GM23248 (cell line): ENCODE measurements around the gene INTS2. TPM values are rescaled to one million over a fixed set of nuclear protein-coding genes. Genes with fewer than 3 reads are reported as not detected.

Source experiments
- DNase-seq: peaks from one replicate; pipeline ENCODE4 v3.0.0-alpha.2; 2015
- H2AFZ ChIP-seq: fragments of 200-600 bp; sonication (generic); 2 replicates; pipeline ENCODE4 v1.6.1; 2016; ENCODE audit warnings: antibody characterized with exemption
- H3F3A ChIP-seq: fragments of 200-600 bp; sonication (generic); 2 replicates; pipeline ENCODE4 v1.6.1; 2016; ENCODE audit warnings: mild to moderate bottlenecking, antibody characterized with exemption, mixed run types; ENCODE audit not compliant: insufficient read depth
- H3K27ac ChIP-seq: fragments of 200-600 bp; sonication (generic); 2 replicates; pipeline ENCODE4 v1.5.1; 2016; ENCODE audit warnings: mild to moderate bottlenecking
- H3K27me3 ChIP-seq: fragments of 200-600 bp; sonication (generic); replicated peaks from 2 replicates; pipeline ENCODE4 v1.6.1; 2016; ENCODE audit warnings: mild to moderate bottlenecking; ENCODE audit not compliant: insufficient read depth
- H3K36me3 ChIP-seq: fragments of 200-600 bp; sonication (generic); 2 replicates; pipeline ENCODE4 v1.6.1; 2016; ENCODE audit warnings: low read depth, mild to moderate bottlenecking
- H3K4me1 ChIP-seq: fragments of 200-600 bp; sonication (generic); 2 replicates; pipeline ENCODE4 v1.6.1; 2016; ENCODE audit warnings: mild to moderate bottlenecking; ENCODE audit not compliant: insufficient read depth
- H3K4me2 ChIP-seq: fragments of 200-600 bp; sonication (generic); one replicate; pipeline ENCODE4 v1.6.1; 2016; ENCODE audit warnings: mild to moderate bottlenecking; ENCODE audit not compliant: unreplicated experiment
- H3K4me3 ChIP-seq: fragments of 200-600 bp; sonication (generic); 2 replicates; pipeline ENCODE4 v1.5.1; 2016; ENCODE audit warnings: mild to moderate bottlenecking
- H3K79me2 ChIP-seq: fragments of 200-600 bp; sonication (generic); 2 replicates; pipeline ENCODE4 v1.6.1; 2016; ENCODE audit warnings: mild to moderate bottlenecking; ENCODE audit not compliant: insufficient read depth
- H3K9ac ChIP-seq: fragments of 200-600 bp; sonication (generic); 2 replicates; pipeline ENCODE4 v1.6.1; 2016; ENCODE audit warnings: mild to moderate bottlenecking
- H3K9me2 ChIP-seq: fragments of 200-600 bp; sonication (generic); 2 replicates; pipeline ENCODE4 v1.6.1; 2016; ENCODE audit warnings: mixed run types, mild to moderate bottlenecking, moderate library complexity; ENCODE audit not compliant: insufficient read depth
- H3K9me3 ChIP-seq: fragments of 200-600 bp; sonication (generic); one replicate; pipeline ENCODE4 v1.6.1; 2017; ENCODE audit warnings: low read depth
- H4K20me1 ChIP-seq: fragments of 200-600 bp; sonication (generic); 2 replicates; pipeline ENCODE4 v1.6.0; 2016; ENCODE audit not compliant: insufficient read depth
- EZH2 ChIP-seq: fragments of 200-600 bp; sonication (generic); IDR thresholded peaks from 2 replicates; pipeline ENCODE4 v1.6.1; 2018; ENCODE audit warnings: antibody characterized with exemption, mild to moderate bottlenecking; ENCODE audit not compliant: insufficient read depth, poor library complexity, severe bottlenecking
- EZH2phosphoT487 ChIP-seq: fragments of 200-600 bp; sonication (generic); IDR thresholded peaks from 2 replicates; pipeline ENCODE4 v1.6.1; 2018; ENCODE audit warnings: antibody characterized with exemption, moderate library complexity, mild to moderate bottlenecking, low read depth; ENCODE audit not compliant: insufficient read depth
- WGBS, 2 experiments: methylation state at CpG; one replicate each; pipeline ENCODE4 v1.1.6; 2015 to 2017; ENCODE audit warnings: low lambda C conversion rate in 2 of 2, low coverage in 1 of 2; ENCODE audit errors: missing lambda C conversion rate in 2 of 2; 5-methylcytosine and 5-hydroxymethylcytosine counted together
- in situ Hi-C: fragments of 300-500 bp; cut with MboI; formaldehyde crosslinking; loops from 2 replicates; pipeline ENCODE4 v1.15.0; 2020
- polyA plus RNA-seq: library from polyadenylated mRNA; unstranded; fragments of >200 nt; fragmentation: Nextera tagmentation; extraction: Ambion mirVana; gene quantifications from 2 replicates; pipeline ENCODE4 v1.2.1, GENCODE V29; 2016
- total RNA-seq: library from RNA; depleted of rRNA; stranded (reverse); fragments of >200 nt; shearing (Covaris generic); gene quantifications from 2 replicates; pipeline ENCODE4 v1.2.3, GENCODE V29; 2014

Gene INTS2
- total and polyA plus RNA-seq, 2 experiments from 2014 or later = 3.2 to 7.8 TPM

DNA sequence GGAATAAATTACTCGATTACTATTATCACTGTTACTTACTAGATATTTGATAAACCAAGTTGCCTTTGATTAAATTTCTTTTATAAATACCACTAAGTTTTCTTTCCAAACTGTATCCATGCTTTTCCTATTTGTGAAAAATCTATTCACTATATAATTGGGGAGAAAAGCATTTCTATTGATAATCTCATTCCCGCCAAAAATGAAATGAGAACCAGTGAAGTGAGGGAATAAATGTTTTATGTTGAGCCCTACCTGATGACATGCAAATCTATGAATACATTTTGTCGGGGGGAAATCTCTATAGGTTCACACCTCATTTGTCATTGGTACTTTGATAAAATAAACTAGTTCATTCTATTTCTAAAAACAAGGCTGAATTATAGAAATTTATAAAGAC, 80.1 kb downstream of the INTS2 start:
- H3K4me2 ChIP-seq = no peak overlapping the region
- no peak overlapping the region for H3K4me3 ChIP-seq
- H3K9me2 ChIP-seq = no peaks in the 10 kb centered on the region
- no peak for DNase-seq
- no peaks in the 10 kb centered on the region for H3K79me2 ChIP-seq
- no peaks in the 10 kb centered on the region for H4K20me1 ChIP-seq
- 93 to 97% methylated on average over 3 of the region's 3 CpGs for WGBS, 2 experiments
- H3K27me3 ChIP-seq = no peaks in the 10 kb centered on the region
- in situ Hi-C loops = loop anchor here (25.0 kb wide), 1 partner anchor 410 kb away; no protein-coding TSS in a partner anchor
- no peaks in the 10 kb centered on the region for H3K36me3 ChIP-seq
- H3K9me3 ChIP-seq = no peaks in the 10 kb centered on the region
- H3K9ac ChIP-seq = no peak overlapping the region
- TF ChIP-seq EZH2phosphoT487 (no peak), EZH2 (no peak)
- H2AFZ ChIP-seq = no peak overlapping the region
- H3F3A ChIP-seq = no peaks in the 10 kb centered on the region
- H3K4me1 ChIP-seq = no peaks in the 10 kb centered on the region
- no peak overlapping the region for H3K27ac ChIP-seq

DNA sequence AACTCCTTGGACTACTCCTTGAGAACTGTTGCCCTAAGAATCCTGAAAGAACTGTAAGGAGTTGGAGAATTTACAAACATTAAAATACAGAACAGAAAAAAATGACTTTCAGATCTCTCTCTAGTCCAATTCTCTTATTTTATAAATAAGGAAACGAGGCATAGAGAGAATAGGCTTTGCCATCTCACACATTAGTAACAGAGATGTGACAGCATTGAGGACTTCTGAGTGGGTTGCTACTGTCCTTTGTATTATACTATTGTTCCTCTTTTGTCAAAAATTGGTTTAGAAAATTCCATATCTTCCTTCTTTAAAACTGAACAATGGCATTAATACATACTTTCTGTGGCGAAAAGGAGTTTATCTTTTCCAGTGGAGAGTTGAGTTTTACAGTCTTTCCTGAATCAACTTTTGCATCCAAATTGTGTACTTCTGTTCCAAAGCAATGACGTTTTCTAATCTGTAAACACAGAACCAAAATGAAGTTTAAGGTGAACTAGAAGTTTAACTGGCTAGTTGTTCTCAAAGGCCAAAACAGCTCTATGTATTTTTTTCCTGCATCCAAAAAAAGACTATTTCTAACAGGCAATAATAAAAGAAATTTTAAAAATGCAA, 80.9 kb downstream of the INTS2 start:
- in situ Hi-C loops = loop anchor here (25.0 kb wide), 1 partner anchor 410 kb away; no protein-coding TSS in a partner anchor

GRCh38 chr17:61846088-61846487, 81.7 kb downstream of the INTS2 start:
- in situ Hi-C loops = loop anchor here (25.0 kb wide), 1 partner anchor 409 kb away; no protein-coding TSS in a partner anchor
- Histone ChIP-seq H3F3A (no peaks in the 10 kb centered on the region), H3K4me3 (no peak overlapping the region), H3K4me1 (no peaks in the 10 kb centered on the region), H3K4me2 (no peak overlapping the region), H3K9me3 (no peaks in the 10 kb centered on the region), H3K36me3 (no peaks in the 10 kb centered on the region), H3K27me3 (no peaks in the 10 kb centered on the region), H3K27ac (no peak overlapping the region), H4K20me1 (no peaks in the 10 kb centered on the region), H3K9me2 (no peaks in the 10 kb centered on the region), H2AFZ (no peak overlapping the region), H3K9ac (no peak overlapping the region), H3K79me2 (no peaks in the 10 kb centered on the region)
- TF ChIP-seq EZH2 (no peak), EZH2phosphoT487 (no peak)
- no peak for DNase-seq
- 96 to 98% methylated on average over 8 of the region's 8 CpGs for WGBS, 2 experiments

More for the DNA sequence above, 80.9 kb downstream of the INTS2 start:
- no peak for TF ChIP-seq EZH2phosphoT487
- TF ChIP-seq EZH2 = no peak
- 99% methylated on average over 3 of the region's 3 CpGs for whole genome bisulfite sequencing, 2 experiments
- Histone ChIP-seq H3K27me3 (no peaks in the 10 kb centered on the region), H3K4me2 (no peak overlapping the region), H3K27ac (no peak overlapping the region), H3K4me3 (no peak overlapping the region), H3K9me3 (no peaks in the 10 kb centered on the region), H3K36me3 (no peaks in the 10 kb centered on the region), H3F3A (no peaks in the 10 kb centered on the region), H2AFZ (no peak overlapping the region), H4K20me1 (no peaks in the 10 kb centered on the region), H3K9me2 (no peaks in the 10 kb centered on the region), H3K9ac (no peak overlapping the region), H3K79me2 (no peaks in the 10 kb centered on the region), H3K4me1 (no peaks in the 10 kb centered on the region)
- DNase-seq = no peak

DNA sequence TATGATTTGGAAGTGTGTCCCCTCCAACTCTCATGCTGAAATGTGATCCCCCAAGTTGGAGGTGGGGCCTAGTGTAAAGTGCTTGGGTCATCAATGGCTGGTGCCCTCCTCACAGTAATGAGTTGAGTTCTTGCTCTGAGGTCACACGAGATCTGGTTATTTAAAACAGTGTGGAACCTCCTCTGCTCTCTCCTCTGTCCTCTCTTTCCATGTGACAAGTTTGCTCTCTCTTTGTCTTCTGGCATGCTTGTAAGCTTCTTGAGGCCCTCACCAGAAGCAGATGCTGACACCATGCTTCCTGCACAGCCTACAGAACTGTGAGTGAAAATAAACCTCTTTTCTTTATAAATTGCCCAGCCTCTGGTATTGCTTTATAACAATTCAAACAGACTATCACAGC, 84.3 kb downstream of the INTS2 start:
- Histone ChIP-seq H3K9me2 (no peaks in the 10 kb centered on the region), H3F3A (no peaks in the 10 kb centered on the region), H2AFZ (no peak overlapping the region), H3K9ac (no peak overlapping the region), H3K27me3 (no peaks in the 10 kb centered on the region), H3K9me3 (no peaks in the 10 kb centered on the region), H3K4me1 (no peaks in the 10 kb centered on the region), H3K27ac (no peak overlapping the region), H3K4me2 (no peak overlapping the region), H3K36me3 (no peaks in the 10 kb centered on the region), H4K20me1 (no peaks in the 10 kb centered on the region), H3K79me2 (no peaks in the 10 kb centered on the region), H3K4me3 (no peak overlapping the region)
- no peak for DNase-seq
- in situ Hi-C loops = loop anchor here (5.0 to 25.0 kb wide), 2 partner anchors 211 to 406 kb away; no protein-coding TSS in a partner anchor
- WGBS, 2 experiments = 93 to 100% methylated on average over 1 of the region's 1 CpG
- TF ChIP-seq EZH2 (no peak), EZH2phosphoT487 (no peak)

- Histone ChIP-seq H2AFZ (no peak overlapping the region), H3K4me2 (no peak overlapping the region), H3K36me3 (no peaks in the 10 kb centered on the region), H3K4me3 (no peak overlapping the region), H3K9ac (no peak overlapping the region), H4K20me1 (no peaks in the 10 kb centered on the region), H3K27me3 (no peaks in the 10 kb centered on the region), H3K27ac (no peak overlapping the region), H3K9me2 (no peaks in the 10 kb centered on the region), H3K79me2 (no peaks in the 10 kb centered on the region), H3K4me1 (no peaks in the 10 kb centered on the region), H3F3A (no peaks in the 10 kb centered on the region), H3K9me3 (no peaks in the 10 kb centered on the region)
- WGBS, 2 experiments = 52 to 61% methylated on average over 1 of the region's 1 CpG
- in situ Hi-C loops = loop anchor here (5.0 to 25.0 kb wide), 2 partner anchors 211 to 406 kb away; no protein-coding TSS in a partner anchor
- no peak for DNase-seq
- TF ChIP-seq EZH2phosphoT487 = no peak
- TF ChIP-seq EZH2 = no peak
Observed at GRCh38 chr17:61842899-61843298, 84.9 kb downstream of the INTS2 start.
